ENCODE measurements around the gene EFCAB6. TPM values are rescaled to one million over a fixed set of nuclear protein-coding genes. Genes with fewer than 3 reads are reported as not detected.

Gene EFCAB6
- total and polyA plus RNA-seq, 2 of the 13 experiments (the other 11 are each of a cell fraction or from before 2014, with no cell fraction given) = not detected

DNA sequence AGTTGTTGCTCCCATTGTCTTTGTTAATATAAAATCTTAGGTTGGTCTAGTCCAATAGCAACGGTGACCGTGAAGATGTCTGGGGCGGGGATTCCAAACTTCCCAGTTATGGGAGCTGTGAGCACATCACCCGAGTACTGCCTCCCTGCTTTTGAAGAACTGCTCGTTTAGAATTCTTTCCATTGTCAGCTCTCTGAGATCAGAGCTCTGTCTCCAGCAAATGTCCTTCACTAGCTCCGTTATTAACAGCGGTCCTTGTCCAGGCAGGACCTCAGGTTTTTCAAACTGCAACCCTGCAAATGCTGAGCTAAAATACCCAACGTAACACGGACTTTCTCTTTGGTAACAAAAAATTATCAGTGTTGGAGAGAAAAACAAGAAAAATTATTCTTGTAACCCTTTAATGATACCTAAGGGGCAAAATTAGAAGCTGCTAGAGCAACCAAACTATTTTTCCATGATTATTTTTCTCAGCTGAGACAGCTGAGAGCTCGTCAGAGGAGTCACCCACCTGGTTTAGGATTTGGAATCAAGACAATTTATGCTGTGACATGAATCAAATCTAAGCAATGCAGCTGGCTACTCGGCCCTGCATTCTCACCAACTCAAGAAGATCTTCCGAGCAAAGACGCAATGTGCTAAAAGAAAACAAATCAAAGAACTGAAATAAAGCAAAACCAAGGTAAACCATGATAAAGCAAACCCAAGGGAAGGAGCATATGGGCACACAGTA is 15.1 kb upstream of the EFCAB6 start:
- BruUV-seq (replicated peaks) = no TSS peak
- Histone ChIP-seq H3K4me1 (ENCODE audit: insufficient read depth, low read length) (peaks cover 12% of the 10 kb centered on the region), H3K4me2 (ENCODE audit: low read depth, low read length) (no peak overlapping the region), H3K27me3 (ENCODE audit: control insufficient read depth in 1 of 2, insufficient read depth in 2 of 2, low read length in 2 of 2) (peaks cover 5 to 38% of the 10 kb centered on the region in 2 experiments; a peak in 4 of 5 replicates), H3K9me3 (ENCODE audit: low read length) (no peaks in the 10 kb centered on the region), H4K20me1 (ENCODE audit: insufficient read depth, low read length) (no peaks in the 10 kb centered on the region), H3K79me2 (ENCODE audit: insufficient read depth, low read length) (no peaks in the 10 kb centered on the region), H3K9ac (ENCODE audit: insufficient read depth, low read depth, low read length) (no peak overlapping the region), H3K36me3 (replicated peaks in 1 of 2; ENCODE audit: control insufficient read depth in 1 of 2, insufficient read depth in 2 of 2, low read length in 2 of 2) (no peaks in the 10 kb centered on the region), H2AFZ (ENCODE audit: low read length) (no peak overlapping the region), H3K4me3 (replicated peaks in 1 of 3; ENCODE audit: insufficient read depth in 1 of 3, low read depth in 2 of 3, low read length in 3 of 3) (no peak overlapping the region), H3K27ac (ENCODE audit: extremely low read length, insufficient read depth, low read length) (no peak overlapping the region)
- ChIA-PET CTCF (ENCODE audit: low intra/inter-chr PET ratio, low total read pairs) (no interaction called here), POLR2A (no interaction called here)
- no peak for ATAC-seq
- intact Hi-C loops (cut with micrococcal nuclease; ENCODE audit: unreplicated experiment) = no loop called here
- no peak for FAIRE-seq
- WGBS (ENCODE audit: low lambda C conversion rate) = 17% methylated on average over 13 of the region's 13 CpGs
- TF ChIP-seq SATB2 (CRISPR knock-in tag; IDR thresholded peaks at IDR 0.05) (no peak), ZBTB3 (CRISPR knock-in tag; IDR thresholded peaks at IDR 0.05; ENCODE audit: borderline replicate concordance, low read depth) (no peak), TSC22D2 (CRISPR knock-in tag; IDR thresholded peaks at IDR 0.05; ENCODE audit: borderline replicate concordance) (no peak), TARDBP (CRISPR knock-in tag; IDR thresholded peaks at IDR 0.05) (no peak)
- DNase-seq (ENCODE audit: low spot score) = no peak
- in situ Hi-C loops (cut with HindIII; ENCODE audit: extremely low pct_ligation_motif_present, low pct_unique_long_range_greater_than_20kb) = no loop called here

GRCh38 chr22:43826142-43827002 is 14.3 kb upstream of the EFCAB6 start:
- no peaks in the 10 kb centered on the region for H3K36me3 ChIP-seq (replicated peaks in 1 of 2; ENCODE audit: control insufficient read depth in 1 of 2, insufficient read depth in 2 of 2, low read length in 2 of 2)
- no peaks in the 10 kb centered on the region for H3K9me3 ChIP-seq (ENCODE audit: low read length)
- peaks cover 12% of the 10 kb centered on the region for H3K4me1 ChIP-seq (ENCODE audit: insufficient read depth, low read length)
- H3K9ac ChIP-seq (ENCODE audit: insufficient read depth, low read depth, low read length) = no peak overlapping the region
- H3K79me2 ChIP-seq (ENCODE audit: insufficient read depth, low read length) = no peaks in the 10 kb centered on the region
- no peak for DNase-seq (ENCODE audit: low spot score)
- H4K20me1 ChIP-seq (ENCODE audit: insufficient read depth, low read length) = no peaks in the 10 kb centered on the region
- no peak overlapping the region for H3K4me2 ChIP-seq (ENCODE audit: low read depth, low read length)
- H2AFZ ChIP-seq (ENCODE audit: low read length) = no peak overlapping the region
- H3K27ac ChIP-seq (ENCODE audit: extremely low read length, insufficient read depth, low read length) = no peak overlapping the region
- 8% methylated on average over 12 of the region's 16 CpGs for WGBS (ENCODE audit: low lambda C conversion rate)
- ChIA-PET POLR2A (no interaction called here), CTCF (ENCODE audit: low intra/inter-chr PET ratio, low total read pairs) (no interaction called here)
- no peak for FAIRE-seq
- no TSS peak for BruUV-seq (replicated peaks)
- ATAC-seq = no peak
- peaks cover 5 to 40% of the 10 kb centered on the region in 2 experiments; a peak in 4 of 5 replicates for H3K27me3 ChIP-seq (ENCODE audit: control insufficient read depth in 1 of 2, insufficient read depth in 2 of 2, low read length in 2 of 2)
- in situ Hi-C loops (cut with HindIII; ENCODE audit: extremely low pct_ligation_motif_present, low pct_unique_long_range_greater_than_20kb) = no loop called here
- TF ChIP-seq ZNF441 (CRISPR knock-in tag; IDR thresholded peaks at IDR 0.05; ENCODE audit: borderline replicate concordance) = no peak
- TF ChIP-seq STAG1 (CRISPR knock-in tag; IDR thresholded peaks at IDR 0.05) = peak; percentile 37
- TF ChIP-seq, protein P1, sequence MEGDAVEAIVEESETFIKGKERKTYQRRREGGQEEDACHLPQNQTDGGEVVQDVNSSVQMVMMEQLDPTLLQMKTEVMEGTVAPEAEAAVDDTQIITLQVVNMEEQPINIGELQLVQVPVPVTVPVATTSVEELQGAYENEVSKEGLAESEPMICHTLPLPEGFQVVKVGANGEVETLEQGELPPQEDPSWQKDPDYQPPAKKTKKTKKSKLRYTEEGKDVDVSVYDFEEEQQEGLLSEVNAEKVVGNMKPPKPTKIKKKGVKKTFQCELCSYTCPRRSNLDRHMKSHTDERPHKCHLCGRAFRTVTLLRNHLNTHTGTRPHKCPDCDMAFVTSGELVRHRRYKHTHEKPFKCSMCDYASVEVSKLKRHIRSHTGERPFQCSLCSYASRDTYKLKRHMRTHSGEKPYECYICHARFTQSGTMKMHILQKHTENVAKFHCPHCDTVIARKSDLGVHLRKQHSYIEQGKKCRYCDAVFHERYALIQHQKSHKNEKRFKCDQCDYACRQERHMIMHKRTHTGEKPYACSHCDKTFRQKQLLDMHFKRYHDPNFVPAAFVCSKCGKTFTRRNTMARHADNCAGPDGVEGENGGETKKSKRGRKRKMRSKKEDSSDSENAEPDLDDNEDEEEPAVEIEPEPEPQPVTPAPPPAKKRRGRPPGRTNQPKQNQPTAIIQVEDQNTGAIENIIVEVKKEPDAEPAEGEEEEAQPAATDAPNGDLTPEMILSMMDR (CRISPR knock-in tag; IDR thresholded peaks at IDR 0.05) = peak; percentile 38
- no peak for TF ChIP-seq ZBTB34 (CRISPR knock-in tag; IDR thresholded peaks at IDR 0.05)
- TF ChIP-seq KLF13 (CRISPR knock-in tag; IDR thresholded peaks at IDR 0.05) = no peak
- peak; percentile 69 for TF ChIP-seq MAFK (conservative IDR thresholded peaks at IDR 0.05 in 1 of 2, IDR thresholded peaks at IDR 0.05 in 1 of 2; ENCODE audit: low read length in 2 of 2)
- peak; percentile 68 for TF ChIP-seq MAFF (IDR thresholded peaks at IDR 0.05; ENCODE audit: low read depth, low read length)
- intact Hi-C loops (cut with micrococcal nuclease; ENCODE audit: unreplicated experiment) = no loop called here
- no peak overlapping the region for H3K4me3 ChIP-seq (replicated peaks in 1 of 3; ENCODE audit: insufficient read depth in 1 of 3, low read depth in 2 of 3, low read length in 3 of 3)

Measured in HepG2 (cell line).